Middle frontal gyrus (tissue), 1 donor: Measurements from ENCODE around the gene POFUT2.

Experiments used
- DNase-seq: peaks from one replicate; pipeline ENCODE4 v3.0.0-alpha.2; 2015; ENCODE audit warnings: low spot score; ENCODE audit errors: extremely low spot score

Gene POFUT2

GRCh38 chr21:45264146-45264911 is 23.4 kb downstream of the POFUT2 start:
- DNase-seq = no peak

DNA sequence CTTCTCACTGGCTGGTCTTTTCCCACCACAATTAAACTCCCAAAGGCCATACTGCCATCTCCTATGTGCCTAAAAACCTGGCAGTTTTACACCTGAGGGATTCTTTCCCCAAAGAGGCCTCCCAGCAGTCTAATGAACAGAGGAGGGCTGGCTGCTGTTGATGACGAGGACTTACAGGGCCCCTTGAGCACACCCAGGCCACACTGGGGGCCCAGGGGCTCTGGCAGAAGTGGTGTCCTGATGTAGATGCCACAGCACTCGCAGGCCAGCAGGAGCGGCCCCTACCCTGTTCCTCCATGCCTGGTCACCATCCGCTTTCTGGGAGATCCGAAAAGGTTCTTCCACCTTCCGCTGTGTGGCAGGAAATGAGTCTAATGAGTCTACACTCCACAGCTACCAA is 24.2 kb downstream of the POFUT2 start:
- no peak for DNase-seq

DNA sequence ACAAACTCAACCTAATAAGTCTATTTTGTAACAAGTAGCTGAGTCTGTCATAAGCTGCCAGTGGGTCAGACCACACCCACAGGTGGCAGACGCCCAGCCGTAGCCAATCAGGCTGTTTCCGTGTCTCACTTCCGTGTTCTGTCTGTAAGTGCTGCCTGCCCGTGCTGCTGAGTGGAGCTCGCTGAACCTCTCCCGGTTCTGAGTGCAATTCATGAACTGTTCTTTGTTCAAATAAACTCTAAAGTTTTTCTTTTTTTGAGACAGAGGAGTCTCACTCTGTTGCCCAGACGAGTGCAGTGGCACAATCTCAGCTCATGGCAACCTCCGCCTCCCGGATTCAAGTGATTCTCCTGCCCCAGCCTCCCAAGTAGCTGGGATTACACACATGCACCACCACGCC is 25.1 kb downstream of the POFUT2 start:
- no peak for DNase-seq

DNA sequence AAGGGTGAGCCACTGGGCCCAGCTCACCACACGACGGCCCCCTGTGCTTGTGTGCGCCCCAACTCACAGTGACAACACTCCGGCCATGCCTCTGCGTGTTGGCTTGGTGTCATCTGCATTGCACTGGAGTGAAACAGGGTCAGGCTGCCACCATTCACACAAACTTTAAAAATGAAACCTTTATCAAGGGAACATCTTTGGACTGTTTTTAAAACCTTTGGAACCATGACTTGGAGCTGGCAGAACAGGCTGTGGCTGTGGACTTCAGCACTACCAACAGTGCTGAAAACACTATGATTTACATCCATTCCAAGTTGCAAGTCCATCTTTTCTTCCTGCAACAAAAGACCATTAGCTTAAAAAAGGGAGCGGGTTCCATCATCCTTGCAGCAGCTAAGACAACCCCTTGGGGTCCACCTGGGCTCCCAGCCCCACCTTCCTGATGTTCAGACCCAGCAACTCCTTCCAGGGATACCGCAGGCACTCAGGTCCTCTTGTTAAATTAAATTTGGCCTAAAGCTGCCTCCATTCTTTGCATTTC is 25.6 kb downstream of the POFUT2 start:
- DNase-seq = no peak

- no peak for DNase-seq
Observed at GRCh38 chr21:45261093-45261492, 26.6 kb downstream of the POFUT2 start.

DNA sequence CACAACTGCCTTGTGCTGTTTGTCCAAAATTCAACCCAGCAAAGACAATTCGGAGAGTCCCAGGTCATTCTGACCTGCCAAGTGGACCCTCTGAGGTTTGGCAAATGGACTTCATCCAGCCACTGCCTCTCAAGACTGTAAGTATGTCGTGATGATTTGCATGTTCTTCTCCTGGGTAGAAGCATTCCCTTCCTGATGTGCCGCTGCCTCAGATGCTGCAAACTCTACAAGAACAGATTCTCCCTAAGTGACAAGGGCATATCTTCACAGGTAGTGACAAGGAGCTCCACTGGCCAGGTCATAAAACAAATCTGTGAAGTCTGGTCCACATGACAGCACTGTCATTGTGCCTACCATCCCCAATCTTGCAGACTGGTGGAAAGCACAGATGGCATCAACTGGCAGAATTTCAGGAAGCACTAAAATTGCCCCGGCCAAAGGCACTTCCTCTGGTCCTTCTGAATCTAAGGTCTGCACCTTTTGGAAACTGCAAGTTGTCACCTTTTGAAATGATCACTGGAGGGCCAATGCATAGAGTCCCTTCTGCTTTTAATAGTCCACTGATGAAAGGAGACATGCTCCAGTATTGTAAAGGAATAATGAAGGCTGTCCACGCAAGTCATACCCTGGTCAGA is 27.4 kb downstream of the POFUT2 start:
- DNase-seq = no peak

- no peak for DNase-seq
Observed at GRCh38 chr21:45259206-45259840, 28.4 kb downstream of the POFUT2 start.

GRCh38 chr21:45258466-45258865 is 29.2 kb downstream of the POFUT2 start:
- no peak for DNase-seq

GRCh38 chr21:45257673-45258341 is 29.9 kb downstream of the POFUT2 start:
- DNase-seq = no peak

DNA sequence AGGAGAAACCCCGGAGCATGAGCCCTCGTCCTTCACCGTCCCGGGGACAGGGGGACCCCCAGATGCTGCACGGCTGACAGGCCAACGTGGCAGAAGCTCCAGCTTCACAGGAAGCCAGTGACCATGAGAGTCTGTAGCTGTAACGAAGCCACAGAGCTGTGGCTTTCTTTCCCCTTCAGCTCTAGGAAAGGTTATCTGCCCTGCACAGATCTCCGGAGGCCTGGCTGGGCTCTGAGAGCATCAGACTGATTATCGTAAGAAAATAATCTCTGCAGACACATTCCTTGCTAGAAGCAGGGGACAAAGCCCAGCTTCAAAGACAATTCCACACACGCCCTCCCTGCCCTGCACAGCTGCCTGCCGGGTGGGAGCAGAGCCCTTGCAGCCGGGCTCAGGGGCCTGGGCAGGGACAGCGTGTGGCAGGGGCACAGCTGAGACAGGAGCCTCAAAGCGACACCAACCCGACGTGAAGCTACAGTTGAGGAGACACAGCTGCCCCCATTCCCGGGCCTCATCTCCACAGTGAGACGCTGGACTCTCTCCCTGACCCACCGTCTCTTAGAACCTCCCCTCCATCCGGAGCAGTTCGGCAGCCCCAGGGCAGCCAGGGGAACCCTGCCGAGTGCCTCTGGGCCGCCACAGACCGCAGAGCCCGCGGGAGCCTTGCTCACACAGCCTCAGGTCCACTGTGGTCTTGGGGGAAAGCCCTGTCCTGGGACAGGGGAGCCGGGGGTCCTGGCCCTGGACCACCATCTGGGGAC is 30.6 kb downstream of the POFUT2 start:
- DNase-seq = no peak

DNA sequence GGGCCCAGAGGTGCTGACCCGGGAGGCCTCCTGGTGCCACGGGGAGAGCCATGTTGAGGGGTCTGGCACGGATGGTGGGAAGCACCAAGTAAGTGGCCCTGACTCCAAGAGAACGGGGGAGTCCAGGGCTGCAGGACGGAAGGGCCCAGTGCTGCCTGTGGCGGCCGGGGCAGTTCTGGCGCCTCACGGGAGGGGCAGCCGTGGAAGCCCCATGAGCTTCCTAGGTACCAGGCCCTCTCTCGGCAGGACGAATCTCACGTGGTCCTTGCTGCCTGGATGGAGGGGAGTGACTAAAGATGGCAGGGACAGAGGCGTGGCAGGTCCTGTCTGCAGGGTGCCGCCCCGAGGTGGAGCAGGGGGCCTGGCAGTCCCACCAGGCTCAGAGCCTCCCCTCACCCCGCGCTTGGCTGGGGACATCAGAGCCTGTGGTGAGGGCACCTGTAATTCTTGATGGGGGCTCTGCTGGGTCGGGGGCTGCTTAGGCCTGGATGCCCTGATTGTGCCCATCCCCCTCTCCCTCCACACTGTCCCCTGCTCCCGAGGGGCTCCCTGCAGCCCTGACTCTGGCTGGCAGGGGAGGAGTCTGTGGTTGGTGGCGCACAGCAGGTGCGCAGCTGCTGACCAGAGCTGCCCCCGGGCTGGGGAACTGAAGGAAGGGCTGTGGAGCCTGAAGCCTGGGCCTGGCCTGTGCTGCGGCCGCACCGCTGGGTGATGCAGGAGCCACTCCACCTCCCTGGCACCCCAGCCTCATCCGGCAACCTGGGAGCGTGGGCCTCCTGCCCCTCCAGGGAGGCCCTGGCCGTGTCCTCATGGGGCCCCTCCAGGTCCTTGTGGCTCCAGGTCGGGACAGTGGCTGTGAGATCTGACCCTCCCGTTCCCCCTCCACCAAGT is 31.4 kb downstream of the POFUT2 start:
- DNase-seq = no peak

GRCh38 chr21:45255381-45256020 is 32.2 kb downstream of the POFUT2 start:
- no peak for DNase-seq

DNA sequence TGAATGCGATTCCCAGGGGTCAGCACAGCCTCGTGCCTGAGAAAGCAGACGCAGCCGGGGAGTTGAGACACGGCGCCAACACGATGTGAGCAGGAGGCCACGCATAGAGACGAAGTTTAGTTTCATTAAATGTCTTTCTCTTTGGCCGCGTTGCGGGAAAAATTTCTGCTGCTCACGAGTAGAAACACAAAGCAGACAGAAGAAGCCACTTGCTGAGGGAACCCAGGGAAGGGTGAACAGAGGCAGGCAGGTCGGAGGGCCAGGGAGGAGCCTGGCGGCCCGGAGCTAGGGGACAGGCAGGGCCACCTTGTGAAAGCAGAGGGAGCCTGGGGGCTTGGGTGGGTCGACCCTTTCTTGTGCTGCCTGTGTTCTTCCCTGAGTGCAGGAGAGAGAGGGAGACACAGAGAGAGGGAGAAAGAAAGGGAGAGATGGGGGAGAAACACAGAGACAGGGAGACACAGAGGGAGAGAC is 33.2 kb downstream of the POFUT2 start:
- DNase-seq = no peak

GRCh38 chr21:45253633-45254459 is 33.8 kb downstream of the POFUT2 start:
- DNase-seq = no peak

- DNase-seq = no peak
Observed at GRCh38 chr21:45253180-45253579, 34.5 kb downstream of the POFUT2 start.

GRCh38 chr21:45252448-45252925 is 35.2 kb downstream of the POFUT2 start:
- DNase-seq = no peak

DNA sequence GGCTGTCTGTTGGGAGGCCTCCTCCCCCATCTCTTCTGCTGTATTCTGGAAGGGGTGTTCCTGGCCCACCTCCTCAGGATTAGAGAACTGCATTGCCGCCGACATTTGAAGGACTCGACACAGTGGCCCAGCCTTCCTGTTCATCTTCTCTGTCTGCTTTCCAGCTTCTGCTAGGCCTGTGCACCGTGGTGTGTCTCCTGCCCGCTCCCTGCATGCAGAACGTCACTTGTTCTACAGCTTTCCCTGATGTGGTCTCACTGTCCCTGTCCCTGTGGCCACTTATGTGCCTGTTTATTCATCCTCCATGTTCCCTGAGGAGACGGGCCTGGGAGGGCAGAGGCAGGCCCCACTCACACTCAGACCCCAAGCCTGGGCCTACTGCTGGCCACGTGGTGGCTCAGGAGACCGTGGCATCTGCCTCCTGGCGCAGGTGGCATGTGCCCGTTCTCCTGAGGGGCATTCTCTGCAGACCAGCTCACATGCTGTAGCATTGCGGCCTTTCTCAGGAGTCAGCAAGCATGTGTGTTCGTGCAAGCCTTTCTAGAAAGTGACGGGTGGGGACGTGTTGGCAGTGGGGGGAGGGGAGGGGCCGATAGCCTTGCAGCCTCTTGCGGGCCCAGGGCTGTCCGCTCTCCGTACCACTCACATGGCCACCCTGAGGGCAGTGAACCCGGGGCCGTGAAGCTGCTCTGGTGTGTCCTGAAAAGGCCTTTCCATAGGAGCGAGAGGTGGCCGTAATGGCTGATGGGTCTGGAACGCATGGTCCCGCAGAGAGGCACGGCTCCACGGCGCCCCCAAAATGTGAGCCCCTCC is 35.9 kb downstream of the POFUT2 start:
- DNase-seq = no peak
